ENCODE data around the gene MED16.

The MED16 gene, protein sequence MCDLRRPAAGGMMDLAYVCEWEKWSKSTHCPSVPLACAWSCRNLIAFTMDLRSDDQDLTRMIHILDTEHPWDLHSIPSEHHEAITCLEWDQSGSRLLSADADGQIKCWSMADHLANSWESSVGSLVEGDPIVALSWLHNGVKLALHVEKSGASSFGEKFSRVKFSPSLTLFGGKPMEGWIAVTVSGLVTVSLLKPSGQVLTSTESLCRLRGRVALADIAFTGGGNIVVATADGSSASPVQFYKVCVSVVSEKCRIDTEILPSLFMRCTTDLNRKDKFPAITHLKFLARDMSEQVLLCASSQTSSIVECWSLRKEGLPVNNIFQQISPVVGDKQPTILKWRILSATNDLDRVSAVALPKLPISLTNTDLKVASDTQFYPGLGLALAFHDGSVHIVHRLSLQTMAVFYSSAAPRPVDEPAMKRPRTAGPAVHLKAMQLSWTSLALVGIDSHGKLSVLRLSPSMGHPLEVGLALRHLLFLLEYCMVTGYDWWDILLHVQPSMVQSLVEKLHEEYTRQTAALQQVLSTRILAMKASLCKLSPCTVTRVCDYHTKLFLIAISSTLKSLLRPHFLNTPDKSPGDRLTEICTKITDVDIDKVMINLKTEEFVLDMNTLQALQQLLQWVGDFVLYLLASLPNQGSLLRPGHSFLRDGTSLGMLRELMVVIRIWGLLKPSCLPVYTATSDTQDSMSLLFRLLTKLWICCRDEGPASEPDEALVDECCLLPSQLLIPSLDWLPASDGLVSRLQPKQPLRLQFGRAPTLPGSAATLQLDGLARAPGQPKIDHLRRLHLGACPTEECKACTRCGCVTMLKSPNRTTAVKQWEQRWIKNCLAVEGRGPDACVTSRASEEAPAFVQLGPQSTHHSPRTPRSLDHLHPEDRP

DNA sequence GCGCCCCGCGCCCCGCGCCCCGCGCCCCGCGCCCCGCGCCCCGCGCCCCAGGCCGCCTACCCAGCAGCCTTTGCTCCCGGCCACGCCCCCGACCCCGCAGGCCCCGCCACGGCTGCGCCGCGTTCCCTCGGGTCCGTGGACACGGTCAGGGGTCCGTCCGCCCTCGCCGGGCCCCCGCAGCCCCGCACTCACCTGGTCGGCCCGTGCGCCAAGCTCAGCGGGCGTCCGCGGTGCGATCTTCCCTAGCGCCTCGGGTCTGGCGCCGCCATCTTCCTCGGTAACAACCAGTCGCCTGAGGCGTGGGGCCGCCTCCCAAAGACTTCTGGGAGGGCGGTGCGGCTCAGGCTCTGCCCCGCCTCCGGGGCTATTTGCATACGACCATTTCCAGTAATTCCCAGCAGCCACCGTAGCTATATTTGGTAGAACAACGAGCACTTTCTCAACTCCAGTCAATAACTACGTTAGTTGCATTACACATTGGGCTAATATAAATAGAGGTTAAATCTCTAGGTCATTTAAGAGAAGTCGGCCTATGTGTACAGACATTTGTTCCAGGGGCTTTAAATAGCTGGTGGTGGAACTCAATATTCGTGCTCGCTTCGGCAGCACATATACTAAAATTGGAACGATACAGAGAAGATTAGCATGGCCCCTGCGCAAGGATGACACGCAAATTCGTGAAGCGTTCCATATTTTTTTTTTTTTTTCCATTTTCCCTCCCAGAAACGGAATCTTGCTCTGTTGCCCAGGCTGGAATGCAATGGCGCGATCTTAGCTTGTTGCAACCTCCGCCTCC lies at the start of gene MED16, which contains the start of gene RNU6-9:
Gene MED16, minus strand, starts transcription at position 294 of the 796 bp plus-strand sequence. CDS start 2,056 bp downstream, outside the sequence.
Gene RNU6-9, plus strand, starts transcription at position 591 of the 796 bp plus-strand sequence.
- peak; percentile 89 for DNase-seq

DNA sequence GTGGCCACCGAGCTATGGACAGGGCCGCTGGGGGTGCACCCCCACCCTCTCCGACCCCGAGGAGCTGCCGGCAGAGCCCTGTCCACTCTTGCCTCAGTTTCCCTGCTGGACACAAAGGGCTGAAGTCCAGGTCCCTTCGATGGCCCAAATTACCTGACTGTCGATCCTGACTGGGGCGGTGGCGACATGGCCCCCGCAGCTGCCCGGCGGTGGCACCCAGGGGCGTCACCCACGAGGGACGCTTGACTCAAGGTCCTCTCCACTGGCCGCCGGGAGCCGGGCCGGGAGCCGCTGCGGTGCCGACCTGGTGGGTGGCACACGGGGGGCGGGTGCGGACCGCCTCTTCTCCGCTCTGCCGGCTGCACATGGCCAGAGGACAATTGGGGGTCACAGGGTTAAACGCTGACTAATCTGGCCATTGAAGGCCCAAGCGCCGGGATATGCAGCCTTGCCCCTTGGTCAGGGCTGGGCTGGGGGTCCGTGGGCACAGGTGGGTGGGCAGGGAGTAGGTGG lies 49.2 kb upstream of the MED16 start:
- DNase-seq: no peak

DNA sequence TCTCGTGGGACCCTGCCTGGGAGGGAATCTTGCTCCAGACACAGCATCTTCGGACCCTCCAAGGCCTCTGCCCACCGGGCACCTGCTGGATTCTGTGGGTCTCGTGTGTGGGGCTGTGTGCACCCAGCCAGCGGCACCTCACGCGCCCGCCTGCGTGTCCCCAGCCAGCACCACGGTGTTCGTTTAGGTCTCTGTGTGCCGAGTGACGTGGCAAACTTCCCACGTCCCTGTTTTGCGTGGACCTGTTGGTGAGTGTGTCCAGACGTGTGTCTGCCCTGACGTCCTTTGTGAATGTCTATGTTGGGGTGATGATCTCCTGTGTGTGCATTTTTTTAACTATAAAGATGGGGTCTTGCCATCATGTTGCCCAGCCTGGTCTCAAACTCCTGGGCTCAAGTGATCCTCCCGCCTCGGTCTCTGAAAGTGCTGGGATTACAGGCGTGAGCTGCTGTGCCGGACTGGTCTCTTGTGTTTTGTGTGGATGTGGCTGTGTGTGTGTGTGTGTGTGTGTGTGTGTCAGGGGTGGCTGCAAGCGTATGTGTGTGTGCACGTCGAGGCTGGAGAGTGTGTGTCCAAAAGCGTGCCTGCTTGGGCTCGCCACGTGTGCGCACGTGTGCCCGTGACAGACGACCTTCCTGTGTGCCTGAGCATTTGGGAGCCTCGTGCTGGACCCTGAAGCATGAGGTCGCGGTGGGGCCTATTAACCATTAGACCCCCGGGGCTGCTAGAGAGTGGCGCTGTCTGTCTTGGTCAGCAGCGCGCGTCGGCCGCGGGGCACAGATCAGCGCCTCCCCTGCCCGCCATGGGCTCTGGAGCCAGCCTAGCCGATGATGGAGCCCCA lies 48.5 kb upstream of the MED16 start:
- no peak for DNase-seq

DNA sequence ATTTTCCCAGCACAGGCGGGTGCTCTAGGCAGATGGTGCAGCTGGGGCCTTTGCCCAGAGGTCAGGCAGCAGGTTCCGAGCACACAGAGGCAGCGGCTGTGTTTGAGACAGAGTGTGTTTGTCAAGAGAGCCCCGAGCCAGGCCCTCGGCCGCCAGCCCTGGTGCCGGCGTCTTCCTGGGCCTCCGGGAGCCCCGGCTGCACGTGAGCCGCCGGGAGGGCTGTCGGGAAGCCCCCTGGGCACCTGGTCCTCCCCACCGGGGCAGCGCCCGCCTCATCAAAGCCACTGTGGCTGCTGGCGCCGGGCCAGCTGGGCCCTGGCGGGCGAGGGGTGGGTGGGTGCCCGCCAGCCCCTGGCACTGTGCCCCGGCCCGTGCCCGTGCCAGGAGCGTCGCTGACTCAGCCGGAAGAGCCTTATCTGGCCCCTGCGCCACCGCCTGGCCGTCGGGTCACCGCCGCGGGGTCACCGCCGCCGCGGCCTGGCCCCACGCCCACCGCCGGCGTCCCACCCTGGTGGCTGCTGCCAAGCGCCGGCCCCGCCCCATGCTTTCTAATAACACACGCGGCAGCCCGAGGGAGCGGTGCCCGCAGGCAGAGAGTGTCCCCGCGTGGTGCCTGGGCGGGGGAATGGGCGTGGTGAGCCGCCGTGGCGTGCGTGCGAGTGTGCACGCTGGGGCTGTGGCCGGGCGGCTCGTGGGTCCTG lies 47.8 kb upstream of the MED16 start:
- DNase-seq: peak; percentile 65

DNA sequence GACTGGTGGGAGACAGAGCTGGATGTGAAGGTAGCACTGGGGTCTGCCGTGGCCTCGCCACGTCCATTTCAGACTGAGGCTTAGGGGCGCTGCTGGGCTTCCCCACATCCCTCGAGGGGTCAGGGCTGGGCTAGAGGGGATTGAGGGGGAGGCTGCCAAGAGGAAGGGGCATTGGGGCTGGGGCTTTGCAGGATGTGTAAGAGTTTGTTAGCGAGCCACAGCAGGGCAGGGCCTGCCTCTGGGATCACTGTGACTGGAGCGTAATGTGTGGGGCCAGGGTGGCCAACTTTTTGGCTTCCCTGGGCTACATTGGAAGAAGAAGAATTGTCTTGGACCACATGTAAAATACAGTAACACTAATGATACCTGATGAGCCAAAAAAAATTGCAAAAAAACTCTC lies 46.9 kb upstream of the MED16 start:
- no peak for DNase-seq

DNA sequence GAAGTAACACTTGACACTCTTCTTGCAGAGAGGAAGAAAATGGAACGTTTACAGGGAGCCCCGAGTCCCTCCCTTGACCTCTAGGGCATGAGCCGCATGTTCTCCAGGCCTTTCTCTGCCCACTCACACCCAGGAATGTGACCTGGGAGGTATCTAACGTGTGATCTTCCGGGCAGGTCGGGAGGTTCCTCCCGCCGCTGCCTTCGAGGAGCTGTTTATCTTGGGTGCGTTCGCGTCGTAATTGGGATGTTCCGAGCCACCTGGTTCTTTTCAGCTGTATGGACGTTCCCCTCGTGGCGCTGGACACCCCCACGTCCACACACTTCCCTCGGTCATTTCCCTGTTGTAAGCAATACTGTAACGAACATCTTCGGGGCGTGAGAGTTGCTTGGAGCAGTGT lies 46.5 kb upstream of the MED16 start:
- no peak for DNase-seq

DNA sequence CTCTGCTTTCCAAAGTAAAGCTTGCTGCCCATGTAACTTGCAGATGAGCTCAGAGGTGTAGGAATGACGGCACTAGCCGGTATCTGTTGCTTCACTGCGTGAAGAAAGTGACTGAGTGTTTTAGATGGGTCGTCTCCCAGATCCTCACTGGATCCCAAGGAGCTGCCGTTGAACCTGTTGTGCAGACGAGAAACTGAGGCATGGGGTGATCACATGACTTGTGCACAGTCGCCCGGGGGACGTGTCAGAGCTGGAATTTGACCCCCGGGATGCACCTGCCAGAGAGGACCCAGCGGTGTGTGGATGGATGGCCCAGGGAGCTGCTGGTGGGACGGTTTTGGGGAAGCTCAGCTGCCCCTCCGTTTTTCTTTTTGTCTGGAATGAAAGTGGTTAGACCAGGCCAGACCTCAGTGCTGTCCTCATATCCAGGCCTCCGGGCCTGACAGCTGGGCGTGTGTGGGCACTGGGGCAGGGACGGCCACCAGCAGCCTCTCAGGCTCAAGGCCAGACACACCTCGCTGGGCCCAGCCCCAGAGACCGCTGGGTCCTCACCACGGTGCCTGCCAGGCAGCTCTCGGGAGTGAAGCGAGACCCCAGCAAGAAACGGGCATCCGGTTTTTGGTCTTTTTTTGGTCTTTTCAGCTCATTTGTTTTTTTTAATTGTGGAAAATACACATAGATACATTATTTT lies 45.4 kb upstream of the MED16 start:
- DNase-seq: no peak

DNA sequence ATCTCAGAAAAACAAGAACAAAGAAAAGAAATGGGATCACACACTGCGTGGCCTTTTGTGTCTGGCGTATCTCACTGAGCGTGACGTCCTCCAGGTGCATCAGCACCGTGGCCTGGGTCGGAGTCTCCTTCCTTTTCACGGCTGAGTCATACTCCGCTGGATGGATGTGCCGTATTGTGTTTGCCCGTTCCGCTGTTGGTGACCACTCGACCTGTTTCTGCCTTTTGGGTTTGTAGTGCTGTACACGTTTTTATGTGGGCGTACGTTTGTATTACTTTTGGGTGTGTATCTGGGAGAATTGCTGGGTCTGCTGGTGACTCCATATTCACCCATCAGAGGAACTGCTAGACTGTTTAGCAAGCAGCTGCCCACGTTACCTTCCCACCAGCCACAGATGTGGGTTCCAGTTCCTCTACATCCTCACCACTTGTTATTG lies 44.3 kb upstream of the MED16 start:
- DNase-seq: peak; percentile 49

DNA sequence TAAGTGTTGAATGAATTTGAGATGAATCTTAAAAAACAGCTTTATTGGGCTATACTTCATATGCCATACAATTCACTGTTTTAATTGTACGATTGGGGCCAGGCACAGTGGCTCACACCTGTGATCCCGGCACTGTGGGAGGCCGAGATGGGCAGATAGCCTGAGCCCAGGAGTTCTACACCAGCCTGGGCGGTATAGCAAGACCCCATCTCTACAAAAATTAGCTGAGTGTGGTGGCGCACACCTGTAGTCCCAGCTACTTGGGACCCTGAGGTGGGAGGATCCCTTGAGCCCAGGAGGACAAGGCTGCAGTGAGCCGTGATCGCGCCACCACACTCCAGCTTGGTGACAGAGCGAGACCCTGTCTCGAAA lies 43.2 kb upstream of the MED16 start:
- DNase-seq: no peak

DNA sequence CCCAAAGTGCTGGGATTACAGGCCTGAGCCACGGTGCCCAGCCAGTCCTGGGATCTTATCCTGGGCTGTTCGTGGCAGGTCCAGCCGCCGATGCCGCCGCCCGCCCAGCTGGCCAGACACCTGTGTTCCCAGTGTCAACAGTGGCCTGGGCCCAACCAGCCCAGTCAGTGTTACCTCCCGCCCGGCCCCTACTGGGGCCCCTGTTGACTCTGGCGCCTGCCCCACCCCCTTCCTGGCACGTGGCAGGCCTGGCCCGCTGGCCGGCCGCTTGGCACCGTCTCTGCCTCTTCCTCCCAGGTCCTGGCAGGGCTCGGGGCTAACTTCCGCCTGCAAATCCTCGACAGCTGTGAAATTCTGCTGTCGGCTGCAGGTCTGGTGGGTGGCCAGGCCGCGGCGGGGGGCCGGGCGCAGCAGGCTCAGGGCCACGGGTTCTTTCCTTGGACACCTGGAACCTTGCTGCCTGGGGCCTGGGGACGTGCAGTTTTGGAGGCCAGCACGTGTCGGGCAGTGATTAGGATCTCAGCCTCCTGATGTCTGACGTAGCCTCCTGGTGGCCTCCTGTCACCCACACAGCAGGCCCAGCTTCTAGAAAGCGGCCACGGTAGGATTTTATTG lies 42.0 kb upstream of the MED16 start:
- DNase-seq: no peak

DNA sequence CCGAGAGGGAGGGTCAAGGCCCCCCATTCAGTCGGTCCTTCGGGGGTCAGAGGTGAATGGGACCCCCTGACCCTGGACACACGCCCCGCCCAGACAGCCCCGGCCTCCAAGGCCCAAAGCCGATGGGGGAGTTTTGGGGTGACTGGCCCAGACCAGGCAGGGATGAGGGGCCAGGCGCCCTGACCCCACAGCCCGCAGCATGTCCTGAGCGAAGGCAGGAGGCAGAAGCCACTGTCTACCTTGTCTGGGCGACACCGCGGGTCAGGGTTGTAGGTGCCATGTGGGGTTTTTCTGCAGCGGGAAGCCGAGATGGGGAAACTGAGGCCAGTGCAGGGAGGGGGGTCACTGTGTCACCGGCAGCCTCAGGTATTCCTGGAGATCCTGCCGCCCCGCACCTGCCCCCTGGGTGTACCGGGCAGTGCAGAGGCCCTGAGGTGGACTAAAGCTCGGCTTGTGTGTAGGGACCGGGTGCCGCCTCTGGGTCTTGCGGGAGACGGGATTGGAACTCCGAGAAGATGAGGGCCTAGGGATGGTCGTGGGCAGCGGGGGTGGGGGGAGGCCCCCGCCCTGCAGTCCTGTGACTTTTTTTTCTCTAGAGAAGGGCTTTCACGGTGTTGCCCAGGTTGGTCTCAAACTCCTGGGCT lies 41.3 kb upstream of the MED16 start:
- DNase-seq: no peak

DNA sequence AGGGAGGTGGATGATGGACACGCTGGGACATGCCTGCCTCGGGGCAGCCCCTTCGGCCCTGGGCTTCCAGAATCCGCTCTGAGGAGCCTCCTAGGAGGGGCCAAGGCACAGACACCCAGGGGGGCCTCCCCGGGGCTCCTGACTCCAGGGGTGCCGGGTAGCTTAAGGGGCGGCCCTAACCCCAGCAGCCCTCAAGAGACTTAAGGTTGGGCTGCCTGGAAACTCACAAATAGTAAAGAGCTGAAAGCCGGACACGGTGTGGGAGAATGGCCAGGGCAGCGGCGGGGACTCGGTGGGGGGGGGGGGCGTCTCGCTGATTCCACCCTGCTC lies 40.5 kb upstream of the MED16 start:
- no peak for DNase-seq

DNA sequence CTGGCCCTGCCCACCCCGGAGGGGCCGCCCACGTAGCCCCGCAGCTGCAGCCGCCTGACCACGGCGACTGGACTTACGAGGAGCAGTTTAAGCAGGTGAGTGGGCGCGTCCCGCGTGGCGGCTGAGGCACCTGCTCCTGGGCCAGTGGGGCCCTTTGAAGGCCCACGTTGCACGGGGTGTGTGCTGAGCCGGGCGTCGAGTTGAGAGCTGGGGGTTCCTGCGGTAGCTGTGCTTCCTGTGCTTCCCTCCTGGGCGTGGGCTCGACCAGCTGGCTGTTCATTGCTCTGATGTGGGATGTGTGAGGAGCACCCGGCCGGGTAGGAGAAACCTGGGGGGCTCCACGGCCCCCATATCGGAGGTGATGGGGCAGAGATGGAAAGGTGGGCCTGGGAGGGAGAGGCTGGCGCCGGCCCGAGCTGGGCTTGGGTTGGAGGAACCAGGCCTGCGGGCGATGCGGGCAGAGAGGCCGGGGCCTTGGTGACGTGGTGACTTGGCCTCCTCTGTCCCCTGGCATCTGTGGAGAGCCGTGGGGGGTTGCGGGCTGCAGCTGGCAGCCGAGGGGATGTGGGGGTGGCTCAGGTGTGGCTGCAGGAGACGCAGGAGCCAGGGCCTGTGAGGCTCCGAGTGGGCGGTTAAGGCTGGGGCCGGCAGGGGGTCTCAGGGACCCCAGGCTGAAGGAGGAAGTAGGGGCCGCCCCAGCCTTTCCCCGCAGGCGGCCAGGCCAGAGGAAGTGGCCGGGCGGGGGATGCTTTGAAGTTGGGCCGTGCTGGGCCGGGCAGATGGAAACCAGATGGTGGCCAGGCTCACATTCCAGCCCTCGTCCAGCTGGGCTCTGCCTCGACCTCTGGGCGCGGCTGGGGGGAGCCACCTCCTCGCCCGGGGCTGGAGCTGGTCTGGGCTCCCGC lies 39.9 kb upstream of the MED16 start:
- DNase-seq: peak; percentile 19

DNA sequence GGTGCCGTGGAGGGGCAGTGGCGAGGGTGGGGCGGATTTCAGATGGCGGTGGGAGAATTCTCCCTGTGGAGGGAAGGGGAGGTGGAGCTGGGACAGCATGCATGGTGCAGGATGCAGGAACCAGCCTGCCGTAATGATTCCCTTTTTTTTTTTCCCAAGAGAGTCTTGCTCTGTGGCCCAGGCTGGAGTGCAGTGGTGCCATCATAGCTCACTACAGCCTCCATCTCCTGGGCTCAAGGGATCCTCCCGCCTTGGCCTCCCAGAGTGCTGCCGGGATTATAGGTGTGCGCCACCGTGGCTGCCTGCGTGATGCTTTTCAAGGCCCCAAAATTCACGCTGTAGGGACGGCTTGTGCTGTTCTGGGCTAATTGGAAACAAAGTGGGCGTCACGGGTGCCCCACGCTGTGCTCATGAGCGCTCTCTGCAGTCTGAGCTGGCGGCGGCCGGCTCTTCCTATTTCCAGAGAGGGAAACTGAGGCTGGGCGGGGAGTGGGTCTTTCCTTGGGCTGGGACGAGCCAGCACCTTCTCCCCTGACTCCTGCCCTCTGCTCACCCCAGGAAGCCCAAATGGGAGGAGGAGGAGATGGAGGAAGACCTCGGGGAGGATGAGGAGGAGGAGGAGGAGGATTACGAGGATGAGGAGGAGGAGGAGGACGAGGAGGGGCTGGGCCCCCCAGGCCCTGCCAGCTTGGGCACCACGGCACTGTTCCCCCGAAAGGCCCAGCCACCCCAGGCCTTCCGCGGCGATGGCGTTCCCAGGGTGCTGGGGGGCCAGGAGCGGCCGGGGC lies 39.1 kb upstream of the MED16 start:
- DNase-seq: no peak

DNA sequence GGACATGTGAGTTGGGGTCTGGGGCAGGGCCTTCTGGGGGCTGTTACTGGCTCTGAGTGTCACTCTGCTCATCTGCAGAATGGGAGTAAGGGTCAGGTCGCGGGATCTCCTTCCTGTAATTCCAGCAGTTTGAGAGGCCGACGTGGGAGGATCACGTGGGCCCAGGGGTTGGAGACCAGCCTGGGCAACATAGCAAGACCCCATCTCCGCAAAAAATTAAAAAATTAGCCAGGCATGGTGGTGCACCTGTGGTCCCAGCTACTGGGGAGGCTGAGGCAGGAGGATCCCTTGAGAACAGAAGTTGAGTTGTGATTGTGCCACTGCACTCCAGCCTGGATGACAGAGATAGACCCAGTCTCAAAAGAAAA lies 36.9 kb upstream of the MED16 start:
- no peak for DNase-seq

DNA sequence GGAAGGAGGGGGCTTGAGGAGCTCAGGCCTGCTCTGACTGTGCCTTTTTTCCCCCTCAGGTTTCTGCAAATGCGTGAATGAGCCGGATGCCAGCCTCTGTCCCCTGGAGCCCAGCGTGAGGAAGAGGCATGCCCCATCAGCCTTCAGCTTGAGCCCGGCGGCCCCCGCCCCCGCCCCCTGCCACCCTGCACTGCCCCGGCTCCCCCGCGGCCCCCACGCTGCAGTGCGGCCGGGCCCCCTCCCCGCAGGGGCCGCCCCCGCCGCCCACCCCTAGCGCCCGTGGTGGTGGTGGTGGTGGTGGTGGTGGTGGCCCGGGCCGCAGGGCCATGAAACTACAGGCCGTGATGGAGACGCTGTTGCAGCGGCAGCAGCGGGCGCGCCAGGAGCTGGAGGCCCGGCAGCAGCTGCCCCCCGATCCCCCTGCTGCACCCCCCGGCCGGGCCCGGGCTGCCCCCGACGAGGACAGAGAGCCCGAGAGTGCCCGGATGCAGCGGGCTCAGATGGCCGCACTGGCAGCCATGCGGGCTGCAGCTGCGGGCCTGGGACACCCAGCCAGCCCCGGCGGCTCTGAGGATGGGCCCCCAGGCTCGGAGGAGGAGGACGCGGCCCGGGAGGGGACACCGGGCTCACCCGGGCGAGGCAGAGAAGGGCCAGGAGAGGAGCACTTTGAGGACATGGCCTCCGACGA lies 36.4 kb upstream of the MED16 start:
- no peak for DNase-seq

Data from stimulated activated CD4-positive, alpha-beta T cell treated with anti-CD3 and anti-CD28 coated beads, Interleukin-4, amount 100 ng/mL, for 24 hours (primary cell).